ENCODE measurements around the gene R3HDM2.

Gene R3HDM2

DNA sequence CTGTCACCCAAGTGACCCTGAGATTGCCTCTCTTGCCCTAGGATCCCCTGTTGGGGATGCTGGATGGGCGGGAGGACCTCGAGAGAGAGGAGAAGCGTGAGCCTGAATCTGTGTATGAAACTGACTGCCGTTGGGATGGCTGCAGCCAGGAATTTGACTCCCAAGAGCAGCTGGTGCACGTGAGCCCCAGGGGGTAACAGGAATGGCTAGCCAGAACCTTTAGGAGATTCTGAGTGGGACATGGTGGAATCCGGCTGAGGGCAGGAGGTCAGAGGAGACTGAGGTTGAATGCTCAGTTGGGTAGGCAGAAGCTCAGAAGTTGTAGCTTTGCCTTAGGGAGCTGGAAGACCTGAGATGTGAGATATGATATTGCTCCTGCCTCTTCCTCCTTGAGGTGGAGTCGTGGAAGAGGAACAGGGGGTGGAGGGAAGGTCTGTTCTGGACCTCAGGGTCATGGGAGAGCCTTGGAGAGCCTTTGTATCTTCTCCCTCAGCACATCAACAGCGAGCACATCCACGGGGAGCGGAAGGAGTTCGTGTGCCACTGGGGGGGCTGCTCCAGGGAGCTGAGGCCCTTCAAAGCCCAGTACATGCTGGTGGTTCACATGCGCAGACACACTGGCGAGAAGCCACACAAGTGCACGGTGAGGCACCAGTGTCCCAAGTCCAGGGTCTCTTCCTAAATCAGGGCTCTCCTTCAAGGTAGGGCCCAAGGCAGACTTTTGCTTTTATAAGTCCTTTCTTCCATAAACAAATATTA, 35.1 kb upstream of the R3HDM2 start:
- DNase-seq, result no peak

DNA sequence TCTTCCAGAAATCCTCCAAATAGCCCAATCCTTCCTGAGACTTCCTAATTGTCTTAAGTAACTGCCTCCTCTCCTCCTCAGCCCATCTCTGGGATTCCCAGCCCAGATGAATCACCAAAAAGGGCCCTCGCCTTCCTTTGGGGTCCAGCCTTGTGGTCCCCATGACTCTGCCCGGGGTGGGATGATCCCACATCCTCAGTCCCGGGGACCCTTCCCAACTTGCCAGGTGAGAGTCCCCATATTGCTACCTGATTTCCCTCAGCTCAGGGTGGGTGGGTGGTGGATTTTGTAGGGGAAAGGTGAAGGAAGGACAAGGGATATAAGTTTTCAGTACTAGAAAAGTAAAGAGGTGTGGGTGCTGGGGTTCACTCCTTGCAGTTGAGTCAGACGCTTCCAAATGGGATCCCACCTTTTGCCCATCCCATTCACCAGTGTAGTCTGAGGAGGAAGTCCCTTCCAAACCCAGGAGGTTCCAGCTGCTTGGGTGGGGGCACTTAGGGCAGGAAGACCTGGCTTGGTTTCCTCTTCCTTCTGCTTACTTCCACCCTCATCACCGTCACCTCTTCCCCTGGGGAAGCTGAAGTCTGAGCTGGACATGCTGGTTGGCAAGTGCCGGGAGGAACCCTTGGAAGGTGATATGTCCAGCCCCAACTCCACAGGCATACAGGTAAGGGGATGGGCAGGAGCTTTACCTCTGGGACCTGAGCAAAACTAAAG, 34.3 kb upstream of the R3HDM2 start:
- DNase-seq, result no peak

DNA sequence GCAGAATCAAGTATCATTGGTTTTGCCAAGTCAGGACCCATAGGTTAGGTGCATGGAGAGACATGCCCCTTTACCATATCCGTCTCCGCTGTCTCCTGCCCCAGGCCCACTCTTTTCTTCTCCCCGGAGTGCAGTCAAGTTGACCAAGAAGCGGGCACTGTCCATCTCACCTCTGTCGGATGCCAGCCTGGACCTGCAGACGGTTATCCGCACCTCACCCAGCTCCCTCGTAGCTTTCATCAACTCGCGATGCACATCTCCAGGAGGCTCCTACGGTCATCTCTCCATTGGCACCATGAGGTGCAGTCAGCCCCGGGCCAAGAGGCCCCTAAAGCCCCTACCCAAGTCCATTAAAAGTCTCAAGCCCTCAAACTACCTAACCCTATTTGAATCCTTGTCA, 33.7 kb upstream of the R3HDM2 start:
- no peak for DNase-seq

DNA sequence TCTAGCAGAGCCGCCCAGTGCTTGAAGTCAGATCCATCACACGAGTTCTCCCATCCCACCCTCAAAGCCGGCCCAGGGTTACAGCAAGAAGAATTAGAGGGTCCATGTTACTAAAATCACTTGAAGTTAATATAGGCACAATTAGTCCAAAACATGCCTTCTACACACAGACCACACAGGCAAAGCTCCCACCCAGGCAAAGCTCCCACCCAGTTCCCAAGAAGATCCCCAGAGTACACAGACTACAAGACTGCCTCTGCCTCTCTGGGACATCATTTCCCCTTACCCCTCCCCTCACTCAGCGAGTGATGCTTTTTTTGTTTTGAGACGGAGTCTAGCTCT, 32.0 kb upstream of the R3HDM2 start:
- no peak for DNase-seq

DNA sequence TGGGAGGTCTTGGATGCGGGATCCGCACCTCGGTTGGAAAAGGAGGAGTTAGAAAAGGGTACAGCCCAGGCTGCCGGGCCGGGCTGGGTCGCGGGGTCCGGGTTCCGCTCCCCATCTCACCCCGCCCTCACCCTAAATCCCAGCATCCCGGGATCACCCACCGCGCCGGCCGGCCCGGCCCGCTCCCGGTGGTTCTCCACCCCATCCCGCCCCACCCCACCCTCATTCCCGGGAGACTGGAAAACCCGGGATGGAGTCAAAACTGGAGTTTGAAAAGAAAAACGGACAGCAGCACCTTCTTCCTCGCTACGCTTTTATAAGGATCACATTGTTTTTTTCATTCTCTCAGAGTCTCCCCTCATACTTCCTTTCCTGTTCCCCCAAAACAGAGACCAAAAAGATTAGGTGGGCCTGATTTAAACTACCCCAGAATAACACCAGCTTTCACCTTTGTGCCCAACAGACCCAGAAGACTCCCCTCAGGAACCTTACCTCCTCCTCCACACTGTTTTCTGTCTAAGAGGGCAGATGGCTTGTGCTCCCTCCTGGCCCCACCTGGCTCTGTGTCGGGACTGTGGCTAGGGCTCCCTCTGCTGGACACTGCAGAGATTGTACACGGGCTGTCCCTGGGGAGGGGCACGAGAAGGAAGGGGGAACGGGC, 31.5 kb upstream of the R3HDM2 start:
- peak; percentile 84 to 93 for DNase-seq

DNA sequence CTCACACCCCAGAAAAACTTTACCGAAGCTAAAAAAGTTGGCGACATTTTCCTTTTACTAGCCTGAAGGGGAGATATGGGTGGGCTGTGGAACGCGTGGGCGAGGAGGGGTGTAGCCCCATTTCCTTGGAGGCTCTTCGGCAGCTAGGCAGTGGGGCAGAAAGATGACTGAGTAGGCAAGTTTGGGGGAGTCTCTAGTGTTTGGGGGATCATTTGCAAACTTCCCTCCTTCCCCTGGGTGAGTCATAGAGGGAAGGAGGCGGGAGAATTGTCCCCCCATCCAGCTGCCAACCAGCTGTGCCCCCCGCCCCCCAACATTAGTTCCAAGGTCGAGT, 31.0 kb upstream of the R3HDM2 start:
- no peak for DNase-seq

DNA sequence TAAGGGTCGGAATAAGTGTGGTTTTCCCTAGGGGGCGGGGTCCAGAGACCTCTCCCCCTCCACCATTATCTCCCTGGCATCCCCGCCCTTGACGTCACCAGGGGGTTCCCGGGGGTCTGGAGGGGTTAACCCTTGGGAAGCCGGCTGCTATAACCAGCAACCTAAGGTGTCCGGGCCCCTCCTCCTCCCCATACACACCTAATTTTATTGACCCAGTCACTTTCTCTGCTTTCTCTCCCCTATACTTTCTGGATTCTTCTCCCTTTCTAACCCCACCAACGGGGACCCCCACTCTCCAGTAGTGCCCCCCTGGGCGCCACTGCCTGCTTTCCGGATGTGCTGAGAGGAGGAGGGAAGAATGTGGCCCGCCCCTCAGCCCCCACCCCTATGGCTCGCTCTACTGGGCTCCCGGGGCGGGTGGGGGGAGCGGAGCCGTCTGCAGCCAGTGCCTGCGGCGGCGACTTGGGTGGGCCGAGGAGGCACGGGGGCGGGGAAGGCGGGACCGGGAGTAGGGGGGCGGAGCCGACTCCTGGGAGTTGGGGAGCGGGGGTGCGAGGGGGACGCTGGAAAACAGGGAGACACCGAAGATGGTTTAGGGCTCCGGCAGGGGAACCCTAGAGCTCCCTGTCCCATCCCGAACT, 30.6 kb upstream of the R3HDM2 start:
- no peak for DNase-seq

DNA sequence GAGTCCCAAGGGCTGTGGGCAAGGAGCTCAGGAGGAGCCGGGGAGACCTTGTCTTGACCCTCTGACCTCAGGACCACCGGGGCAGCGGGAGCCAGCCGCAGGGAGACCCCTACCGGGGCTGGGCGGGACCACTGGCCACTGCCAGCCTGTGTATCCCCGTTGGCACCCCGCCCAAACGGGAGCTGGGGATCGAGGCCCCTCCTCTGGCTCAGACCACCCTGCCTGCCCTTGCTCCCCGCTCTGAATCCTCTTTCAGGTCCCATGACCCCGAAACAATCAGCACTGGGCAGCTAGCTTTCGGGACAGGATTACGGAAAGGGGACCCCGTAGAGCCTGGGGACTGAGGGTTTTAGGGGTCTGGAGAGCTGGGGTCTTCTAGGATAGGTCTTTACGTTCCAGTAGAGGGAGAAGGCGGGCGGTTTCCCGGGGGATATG, 30.0 kb upstream of the R3HDM2 start:
- DNase-seq, result no peak

DNA sequence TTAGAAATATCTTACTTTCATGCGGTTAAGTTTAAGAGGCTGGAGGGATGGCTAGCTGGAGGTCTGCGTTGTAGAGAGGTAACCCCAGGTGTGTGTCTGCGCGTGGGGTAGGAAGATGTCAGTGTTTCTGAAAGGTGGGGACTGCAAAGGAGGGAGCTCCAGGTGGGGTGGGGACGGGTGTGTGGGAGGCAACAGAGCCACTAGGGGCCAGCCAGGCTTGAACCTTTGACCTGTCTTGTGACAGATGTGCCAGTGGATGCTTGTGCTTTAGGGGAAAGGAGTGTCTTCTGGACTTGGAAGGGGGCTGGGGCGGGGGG, 29.6 kb upstream of the R3HDM2 start:
- no peak for DNase-seq

DNA sequence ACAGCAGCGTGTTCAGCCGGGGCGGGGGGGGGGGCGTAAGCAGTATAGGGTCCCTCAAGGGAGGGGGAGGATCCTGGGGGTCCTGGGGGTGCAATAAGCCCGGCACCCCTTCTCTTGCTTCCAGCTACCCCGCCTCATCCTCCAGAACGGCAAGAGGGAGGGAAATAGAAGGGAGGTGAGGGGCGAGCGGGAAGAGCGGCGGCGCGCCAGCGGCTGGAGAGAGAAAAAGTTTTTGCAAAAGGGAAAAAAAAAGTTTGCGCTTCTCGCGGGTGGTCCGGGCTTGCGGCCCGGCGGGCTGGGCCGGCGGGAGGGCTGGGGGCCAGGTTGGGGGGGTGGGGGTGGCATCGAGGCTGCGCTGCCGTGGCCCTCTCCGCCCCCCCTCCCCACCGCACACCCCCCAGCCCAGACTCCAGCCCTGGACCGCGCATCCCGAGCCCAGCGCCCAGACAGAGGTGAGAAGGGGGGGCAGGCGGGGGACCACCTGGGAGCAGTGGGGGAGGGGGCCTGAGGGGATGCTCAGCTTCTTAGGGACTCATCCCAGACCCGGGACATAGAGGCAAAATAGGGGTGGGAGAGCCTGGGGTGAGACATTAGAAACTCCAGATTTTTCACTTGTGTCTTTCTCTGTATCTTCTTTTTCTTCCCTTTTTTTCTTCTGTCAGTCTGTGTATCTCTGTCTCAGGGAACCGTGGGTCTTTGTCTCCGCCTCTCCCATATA, 29.1 kb upstream of the R3HDM2 start, which contains the start of gene GLI1:
Gene GLI1, plus strand, starts transcription at position 36 of the 718 bp plus-strand sequence. CDS start 3,907 bp downstream, outside the sequence.
- no peak for DNase-seq

DNA sequence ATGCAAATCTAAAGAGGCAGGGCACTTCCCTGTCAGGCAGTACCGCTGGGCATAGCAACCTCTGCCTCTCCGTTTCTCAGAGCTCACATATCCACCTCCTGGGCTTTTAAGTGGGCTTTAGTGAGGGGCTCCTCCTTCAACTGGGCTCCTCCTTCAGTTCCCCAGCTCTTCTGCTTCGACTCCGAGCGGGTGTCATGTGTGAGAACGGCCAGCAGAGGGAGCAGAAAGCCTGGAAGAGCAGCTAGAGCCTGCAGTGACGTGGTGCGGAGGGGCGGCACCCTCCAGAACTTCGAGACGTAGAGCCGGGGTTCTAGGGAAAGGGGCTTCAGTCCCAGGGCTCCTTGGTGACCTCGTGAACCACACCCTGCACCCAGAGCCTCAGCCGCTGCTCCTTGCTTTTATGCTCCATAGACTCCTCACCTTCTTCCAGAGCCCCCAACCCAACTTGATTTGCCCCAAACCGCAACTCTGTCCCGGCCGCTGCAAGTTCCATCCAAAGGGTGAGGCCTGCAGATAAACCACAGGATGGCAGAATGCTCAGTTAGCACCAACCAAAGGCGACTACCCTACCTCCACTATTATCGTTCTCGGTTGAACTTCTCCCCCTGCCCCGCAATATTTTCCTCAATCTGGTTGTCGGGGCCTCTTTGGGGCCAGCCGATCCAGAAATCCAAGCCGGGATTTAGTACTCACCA, 28.4 kb upstream of the R3HDM2 start:
- peak; percentile 79 to 88 for DNase-seq

DNA sequence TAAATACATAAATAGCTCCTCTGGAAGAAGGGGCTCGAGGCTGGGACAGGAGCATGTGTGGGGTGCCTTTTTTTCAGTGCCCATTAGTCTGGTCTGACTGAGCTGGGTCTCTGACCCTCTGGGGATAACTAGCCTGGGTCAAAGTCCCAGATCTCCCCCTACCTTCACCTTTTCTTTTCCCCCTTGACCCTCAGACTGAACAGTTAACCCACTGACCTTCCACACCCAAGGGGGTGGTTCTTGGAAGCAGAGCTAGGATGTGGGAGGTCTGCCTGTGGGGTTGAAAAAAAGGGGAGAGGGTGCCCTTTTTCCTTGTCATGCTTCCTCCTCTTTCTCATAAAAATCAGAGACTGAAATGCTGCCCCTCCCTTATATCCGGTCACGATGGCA, 27.8 kb upstream of the R3HDM2 start:
- no peak for DNase-seq

DNA sequence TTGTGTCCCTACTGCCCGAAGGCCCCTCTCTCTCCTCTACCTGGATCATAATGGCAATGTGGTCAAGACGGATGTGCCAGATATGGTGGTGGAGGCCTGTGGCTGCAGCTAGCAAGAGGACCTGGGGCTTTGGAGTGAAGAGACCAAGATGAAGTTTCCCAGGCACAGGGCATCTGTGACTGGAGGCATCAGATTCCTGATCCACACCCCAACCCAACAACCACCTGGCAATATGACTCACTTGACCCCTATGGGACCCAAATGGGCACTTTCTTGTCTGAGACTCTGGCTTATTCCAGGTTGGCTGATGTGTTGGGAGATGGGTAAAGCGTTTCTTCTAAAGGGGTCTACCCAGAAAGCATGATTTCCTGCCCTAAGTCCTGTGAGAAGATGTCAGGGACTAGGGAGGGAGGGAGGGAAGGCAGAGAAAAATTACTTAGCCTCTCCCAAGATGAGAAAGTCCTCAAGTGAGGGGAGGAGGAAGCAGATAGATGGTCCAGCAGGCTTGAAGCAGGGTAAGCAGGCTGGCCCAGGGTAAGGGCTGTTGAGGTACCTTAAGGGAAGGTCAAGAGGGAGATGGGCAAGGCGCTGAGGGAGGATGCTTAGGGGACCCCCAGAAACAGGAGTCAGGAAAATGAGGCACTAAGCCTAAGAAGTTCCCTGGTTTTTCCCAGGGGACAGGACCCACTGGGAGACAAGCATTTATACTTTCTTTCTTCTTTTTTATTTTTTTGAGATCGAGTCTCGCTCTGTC, 26.1 kb upstream of the R3HDM2 start:
- DNase-seq, result no peak

DNA sequence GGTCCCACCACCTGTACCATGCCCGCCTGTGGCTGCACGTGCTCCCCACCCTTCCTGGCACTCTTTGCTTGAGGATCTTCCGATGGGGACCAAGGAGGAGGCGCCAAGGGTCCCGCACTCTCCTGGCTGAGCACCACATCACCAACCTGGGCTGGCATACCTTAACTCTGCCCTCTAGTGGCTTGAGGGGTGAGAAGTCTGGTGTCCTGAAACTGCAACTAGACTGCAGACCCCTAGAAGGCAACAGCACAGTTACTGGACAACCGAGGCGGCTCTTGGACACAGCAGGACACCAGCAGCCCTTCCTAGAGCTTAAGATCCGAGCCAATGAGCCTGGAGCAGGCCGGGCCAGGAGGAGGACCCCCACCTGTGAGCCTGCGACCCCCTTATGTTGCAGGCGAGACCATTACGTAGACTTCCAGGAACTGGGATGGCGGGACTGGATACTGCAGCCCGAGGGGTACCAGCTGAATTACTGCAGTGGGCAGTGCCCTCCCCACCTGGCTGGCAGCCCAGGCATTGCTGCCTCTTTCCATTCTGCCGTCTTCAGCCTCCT, 25.4 kb upstream of the R3HDM2 start:
- DNase-seq, result peak in 1 of 2 experiments; percentile 49

DNA sequence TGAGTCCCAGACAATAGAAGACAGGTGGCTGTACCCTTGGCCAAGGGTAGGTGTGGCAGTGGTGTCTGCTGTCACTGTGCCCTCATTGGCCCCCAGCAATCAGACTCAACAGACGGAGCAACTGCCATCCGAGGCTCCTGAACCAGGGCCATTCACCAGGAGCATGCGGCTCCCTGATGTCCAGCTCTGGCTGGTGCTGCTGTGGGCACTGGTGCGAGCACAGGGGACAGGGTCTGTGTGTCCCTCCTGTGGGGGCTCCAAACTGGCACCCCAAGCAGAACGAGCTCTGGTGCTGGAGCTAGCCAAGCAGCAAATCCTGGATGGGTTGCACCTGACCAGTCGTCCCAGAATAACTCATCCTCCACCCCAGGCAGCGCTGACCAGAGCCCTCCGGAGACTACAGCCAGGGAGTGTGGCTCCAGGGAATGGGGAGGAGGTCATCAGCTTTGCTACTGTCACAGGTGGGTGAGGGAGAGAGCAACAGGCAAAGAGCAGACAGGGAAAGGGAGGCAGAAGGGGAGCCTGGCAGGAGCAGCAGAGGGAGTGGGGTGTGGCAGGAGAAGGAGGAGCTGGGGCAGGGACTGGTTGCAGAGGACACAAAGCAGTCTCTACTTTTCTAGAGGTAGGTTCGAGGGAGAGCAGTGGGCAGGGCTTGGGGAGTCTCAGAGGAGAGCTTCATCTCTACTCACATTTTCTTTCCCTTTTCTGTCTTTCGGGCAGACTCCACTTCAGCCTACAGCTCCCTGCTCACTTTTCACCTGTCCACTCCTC, 24.7 kb upstream of the R3HDM2 start:
- peak in 1 of 2 experiments; percentile 13 for DNase-seq

DNA sequence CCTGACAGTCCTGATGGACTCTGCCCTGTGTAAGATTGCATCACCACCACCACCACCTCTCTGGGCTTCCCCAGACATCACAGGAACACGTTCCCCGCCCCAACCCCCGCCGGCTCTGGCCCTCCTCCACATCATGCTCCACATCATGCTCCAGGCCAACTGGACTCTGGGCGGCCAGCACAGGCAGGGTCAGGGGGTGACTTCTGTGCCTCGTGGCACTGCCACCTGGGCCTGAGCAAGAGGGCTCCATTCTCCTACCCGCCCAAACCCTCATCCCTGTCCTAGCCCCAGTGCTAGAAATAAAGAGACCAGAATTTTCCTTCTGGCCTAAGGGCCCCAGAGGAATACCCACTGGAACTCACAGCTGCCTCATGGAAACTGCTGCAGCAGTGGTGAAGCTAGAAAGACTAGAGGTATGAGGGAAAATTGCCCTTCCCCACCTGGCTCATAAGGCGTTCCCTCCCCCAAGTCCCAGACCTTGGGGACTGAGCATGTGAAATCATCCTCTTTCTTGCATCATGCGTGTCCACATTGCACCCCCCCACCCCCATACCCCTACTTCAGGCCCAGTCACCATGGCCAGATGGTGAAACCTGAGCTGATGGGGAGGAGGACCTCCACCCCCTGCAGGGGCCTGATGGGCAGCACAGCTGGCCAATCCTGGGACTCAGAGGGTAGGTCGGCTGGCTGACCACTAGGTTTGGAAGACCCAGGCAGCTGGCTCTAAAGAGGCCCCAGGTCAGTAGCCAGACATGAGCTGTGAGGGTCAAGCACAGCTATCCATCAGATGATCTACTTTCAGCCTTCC, 23.9 kb upstream of the R3HDM2 start, which contains the start of gene INHBE:
Gene INHBE, plus strand, starts transcription at position 742 of the 808 bp plus-strand sequence. CDS start 230 bp downstream, outside the sequence.
- peak; percentile 70 to 72 for DNase-seq

DNA sequence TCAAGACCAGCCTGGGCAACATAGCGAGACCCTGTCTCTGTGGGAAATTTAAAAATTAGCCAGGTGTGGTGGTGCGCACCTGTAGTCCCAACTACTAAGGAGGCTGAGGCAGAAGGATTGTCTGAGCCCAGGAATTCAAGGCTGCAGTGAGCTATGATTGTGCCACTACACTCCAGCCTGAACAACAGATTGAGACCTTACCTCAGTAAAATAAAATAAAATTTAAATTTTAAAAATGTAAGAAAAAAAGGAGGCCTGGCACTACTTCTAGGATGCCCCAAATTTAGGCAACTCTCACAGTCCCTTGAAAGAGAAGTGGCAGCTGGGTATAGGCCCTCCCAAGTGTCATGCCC, 23.3 kb upstream of the R3HDM2 start:
- DNase-seq, result no peak

DNA sequence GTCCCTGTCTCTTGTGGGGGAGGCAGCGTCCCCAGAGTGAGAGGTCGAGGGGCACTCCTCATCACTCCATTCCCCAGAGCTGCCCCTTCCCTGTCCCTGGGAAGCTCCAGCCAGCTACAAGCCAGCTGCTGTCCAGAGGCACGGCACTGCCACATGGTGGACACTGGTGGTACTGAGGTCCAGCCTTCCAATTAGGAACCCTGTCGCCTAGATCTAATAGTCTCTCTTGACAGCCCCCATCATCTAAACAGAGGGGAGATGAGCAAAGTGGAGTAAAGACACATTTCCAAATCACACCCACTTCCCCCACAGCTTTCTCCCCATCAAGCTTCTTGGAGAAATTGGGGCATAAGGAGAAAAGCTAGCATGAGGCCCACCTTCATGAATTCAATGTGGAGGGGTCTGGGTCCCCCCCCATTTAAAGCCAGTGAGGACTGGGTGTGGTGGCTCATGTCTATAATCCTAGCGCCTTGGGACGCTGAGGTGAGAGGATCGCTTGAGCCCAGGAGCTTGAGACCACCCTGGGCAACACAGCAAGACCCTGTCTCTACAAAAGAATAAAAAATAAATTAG, 22.2 kb upstream of the R3HDM2 start:
- DNase-seq, result peak; percentile 20 to 45
